Cortex of kidney (tissue), 1 donor: ENCODE data around the gene GRIK1.

Source experiments
- DNase-seq: peaks from one replicate; lab custom pipeline; 2025; lab: John Stamatoyannopoulos, UW

Gene GRIK1

DNA sequence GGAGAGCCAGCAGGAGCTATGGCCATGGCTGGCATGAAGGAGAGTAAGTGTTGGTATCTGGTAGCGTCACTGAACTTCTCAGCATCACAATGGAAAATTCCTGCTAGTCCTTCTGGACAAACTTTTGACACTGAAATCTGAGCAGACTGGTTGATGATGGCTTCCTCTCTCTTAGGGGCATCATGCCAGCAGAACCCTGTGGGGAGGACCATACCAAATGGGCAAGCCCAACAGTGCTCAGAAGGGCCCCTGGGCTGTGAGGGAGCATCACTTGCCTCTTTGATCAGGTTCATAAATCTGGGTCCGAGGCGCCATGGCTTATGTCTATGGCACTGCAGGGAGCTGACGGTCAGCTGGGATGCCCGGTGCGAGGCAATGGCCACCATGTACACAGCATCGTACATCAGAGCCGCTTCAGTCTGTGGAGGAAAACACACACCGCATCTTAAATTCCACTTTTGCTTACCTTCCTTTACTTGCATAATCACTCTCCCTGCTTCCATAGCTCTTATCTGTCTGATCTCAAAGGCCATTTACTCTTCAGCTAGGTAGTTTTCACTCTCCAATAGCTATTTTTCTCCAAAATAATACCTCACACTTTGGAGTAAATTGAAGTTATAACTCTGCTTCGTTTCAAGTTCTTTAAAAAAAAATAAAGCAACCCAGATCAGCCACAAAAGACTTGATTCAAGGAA lies 297.1 kb downstream of the GRIK1 start:
- no peak for DNase-seq

DNA sequence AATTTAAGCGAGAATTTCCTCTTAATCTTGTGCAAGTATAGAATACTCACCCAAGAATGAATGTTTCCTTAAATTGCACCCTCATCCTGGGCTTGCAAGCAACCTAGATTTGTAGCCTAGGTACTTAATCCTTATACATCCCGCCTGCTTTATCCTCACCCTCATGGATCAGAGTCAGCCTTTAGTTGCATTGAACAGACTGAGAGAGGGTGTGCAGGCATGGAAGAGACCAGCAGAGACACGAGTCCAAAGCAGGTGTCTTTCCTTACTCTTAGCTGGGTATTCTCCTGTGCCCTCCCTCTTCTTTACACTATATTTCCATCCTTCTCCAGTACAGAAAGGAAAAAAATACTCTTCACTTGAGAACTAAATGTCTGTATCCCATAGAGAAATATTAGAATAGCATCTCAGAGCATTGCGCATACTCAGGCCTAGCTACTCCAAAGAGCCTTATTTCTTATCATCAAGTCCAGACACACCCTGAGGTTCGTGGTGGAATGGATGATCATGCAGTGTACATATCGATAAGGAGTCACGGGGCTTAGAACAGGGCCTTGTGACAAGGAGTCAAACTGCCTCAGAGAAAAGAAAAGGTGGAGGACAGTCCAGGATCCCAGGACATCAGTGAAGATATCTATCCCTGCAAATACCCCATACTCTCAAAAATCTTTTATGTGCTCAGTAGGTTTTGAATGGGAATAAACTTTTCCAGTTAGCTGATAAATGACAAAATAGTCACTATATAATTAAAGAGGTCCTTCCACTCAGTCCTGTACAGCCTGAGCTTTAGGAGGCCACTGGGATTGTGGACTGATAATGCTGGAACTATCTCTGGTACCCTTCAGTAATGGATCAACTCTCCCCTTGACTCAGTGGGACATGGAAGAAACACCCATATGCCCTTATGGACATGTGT lies 297.9 kb downstream of the GRIK1 start:
- no peak for DNase-seq

DNA sequence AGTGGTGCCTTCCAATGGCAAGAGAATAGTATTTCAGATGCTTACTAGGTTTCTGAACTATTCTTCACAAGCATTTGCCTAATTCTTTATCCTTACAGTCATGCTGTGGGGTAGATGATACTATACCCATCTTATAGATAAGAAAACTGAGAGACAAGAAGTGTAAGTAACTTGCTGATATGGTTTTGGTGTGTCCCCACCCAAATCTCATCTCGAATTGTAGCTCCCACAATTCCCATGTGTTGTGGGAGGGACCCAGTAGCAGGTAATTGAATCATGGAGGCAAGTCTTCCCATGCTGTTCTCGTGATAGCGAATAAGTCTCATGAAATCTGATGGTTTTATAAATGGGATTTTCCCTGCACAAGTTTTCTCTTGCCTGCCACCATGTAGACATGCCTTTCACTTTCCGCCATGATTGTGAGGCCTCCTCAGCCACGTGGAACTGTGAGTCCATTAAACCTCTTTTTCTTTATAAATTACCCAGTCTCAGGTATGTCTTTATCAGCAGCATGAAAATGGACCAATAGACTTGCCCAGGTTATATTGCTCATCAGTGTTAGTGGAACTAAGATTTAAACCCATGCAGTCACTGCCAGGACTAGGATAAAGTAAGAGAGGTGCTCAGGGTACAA lies 298.7 kb downstream of the GRIK1 start:
- DNase-seq, result no peak

DNA sequence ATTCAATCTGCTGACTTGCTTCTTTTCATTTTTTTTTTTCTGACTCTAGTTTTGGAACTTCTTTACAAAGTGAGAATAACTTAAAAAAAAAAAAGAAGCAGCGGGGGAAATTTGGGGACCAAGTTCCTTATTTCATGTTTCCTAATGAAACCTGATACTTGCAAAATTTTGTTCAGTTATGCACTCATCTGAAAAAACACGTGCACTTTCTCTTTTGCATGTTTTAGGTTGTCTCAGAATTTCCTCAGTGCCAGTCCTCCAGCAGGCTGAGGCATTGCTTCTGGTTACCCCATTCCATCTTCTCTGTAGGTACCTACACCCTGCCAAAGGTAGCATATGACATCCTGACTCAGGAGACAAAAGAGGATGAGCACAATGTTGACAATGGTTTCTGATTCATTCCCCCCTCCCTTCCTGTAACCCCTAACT lies 299.7 kb downstream of the GRIK1 start:
- no peak for DNase-seq

DNA sequence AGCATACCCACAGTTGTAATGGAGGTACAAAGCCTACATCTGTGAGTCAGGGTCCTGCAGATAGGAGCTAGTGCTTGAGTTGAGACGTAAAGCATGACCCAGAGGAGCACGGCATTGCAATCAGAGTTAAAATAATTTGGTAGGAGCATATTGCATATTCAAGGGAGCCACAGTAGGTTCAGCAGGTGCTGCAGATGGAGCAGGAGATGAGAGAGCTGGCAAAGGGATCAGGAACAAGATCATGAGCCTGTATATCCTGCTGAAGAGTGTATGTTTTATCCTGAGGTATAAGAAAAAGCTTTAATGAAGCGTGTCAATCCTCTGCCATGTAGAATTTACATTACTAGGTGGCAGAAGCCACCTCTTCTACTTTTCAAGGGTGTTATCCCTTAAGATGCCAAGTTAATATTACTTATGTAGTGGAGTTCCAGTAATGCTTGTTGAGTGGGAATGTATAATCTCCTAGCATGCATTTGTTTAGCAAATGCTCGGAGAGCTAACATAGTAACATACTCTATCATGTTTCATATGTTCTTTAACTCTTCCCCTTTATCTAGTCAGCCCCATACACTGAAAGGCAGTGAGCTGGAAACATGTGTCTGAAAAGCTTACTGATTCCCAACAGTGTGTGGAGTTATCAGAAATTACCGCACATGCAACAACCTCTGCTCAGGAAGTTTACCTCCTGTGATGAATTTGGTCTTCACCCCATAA lies 300.3 kb downstream of the GRIK1 start:
- DNase-seq, result no peak

DNA sequence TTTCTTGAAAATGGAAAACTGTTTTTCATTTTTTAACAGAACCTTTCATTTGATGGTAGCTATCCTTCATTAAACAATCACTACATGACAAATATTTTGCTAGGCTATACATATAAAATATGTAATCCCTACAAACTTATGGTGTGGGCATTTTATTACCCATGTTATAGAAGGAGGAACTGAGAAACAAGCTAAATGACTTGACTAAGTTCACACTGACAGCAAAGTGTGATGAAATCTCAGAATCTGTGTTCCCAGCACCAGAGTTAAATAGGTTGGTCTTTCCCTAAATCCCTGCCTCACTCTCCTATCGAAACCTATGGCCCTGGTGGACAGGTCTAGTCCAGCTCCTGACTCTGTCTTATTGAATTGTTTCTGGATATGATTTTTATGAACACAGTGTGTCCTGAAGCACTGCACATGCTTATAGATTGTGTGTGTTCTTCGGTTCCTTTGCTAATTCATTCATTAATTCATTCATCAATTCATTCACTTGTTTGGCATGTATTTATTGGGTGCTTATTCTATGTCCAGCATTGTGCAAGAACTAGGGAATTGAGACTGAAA lies 301.0 kb downstream of the GRIK1 start:
- no peak for DNase-seq

DNA sequence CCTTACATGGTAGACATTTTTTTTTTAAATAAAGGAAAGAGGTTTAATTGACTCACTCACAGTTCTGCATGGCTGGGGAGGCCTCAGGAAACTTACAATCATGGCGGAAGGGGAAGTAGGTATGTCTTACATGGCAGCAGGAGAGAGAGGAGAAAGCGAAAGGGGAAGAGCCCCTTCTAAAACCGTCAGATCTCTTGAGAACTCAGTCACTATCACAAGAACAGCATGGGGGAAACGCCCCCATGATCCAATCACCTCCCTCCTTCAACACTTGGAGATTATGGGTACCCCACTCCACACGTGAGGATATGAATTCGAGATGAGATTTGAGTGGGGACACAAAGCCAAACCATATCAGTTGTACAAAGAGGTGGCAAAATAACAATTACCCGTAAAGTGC lies 301.7 kb downstream of the GRIK1 start:
- no peak for DNase-seq

DNA sequence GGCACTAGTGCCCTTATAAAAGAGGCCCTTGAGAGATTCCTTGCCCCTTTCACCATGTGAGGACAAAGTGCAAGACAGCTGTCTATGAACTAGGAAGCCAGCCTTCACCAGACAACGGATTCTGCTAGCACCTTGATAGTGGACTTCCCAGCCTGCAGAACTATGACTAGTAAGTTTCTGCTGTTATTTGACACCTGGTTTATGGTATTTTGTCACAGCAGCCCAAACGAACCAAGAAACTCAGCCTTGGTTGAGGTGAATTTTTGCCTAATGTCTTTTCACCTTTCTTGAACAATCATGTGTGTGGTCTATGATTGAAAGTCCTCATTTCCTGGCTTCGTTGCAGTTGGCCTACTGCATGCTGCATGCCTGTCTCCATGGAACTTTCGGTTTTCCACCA lies 302.2 kb downstream of the GRIK1 start:
- no peak for DNase-seq

DNA sequence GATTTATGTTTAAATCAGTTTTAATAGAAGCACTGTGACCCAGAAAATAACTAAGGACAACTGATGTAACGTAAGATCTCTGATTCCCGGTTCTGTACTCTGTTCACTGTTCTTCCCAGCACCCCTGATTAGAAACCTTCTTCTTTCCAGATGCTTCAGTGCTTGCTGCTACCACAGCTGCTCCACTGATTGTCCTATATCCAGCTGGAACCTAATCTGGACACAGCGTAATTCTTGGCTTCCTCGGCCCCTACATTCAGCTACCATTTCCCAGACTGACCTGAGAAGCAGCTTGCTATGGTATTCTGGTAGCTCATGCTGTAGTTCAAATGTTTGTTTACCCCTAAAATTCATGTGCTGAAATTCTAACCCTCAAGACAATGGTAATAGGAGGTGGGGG lies 302.7 kb downstream of the GRIK1 start:
- DNase-seq, result no peak

DNA sequence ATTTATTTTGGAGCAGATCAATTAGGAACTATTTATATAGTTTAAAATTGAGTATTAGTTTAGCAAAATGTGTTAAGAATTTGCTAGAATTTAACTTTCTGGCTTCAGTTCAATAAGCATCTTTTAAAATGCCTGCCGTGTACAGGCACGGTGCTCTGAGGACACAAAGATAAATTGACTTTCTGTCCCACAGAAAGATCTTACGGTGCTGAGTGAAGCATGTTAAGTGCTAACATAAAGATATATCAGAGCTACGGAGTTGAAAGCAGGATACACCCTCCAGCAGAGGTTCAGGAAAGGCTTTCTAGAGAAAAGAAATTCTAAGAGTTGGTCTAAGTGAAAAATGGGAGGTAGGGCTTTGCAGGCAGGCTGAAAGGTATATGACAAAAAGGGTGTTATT lies 305.4 kb downstream of the GRIK1 start:
- no peak for DNase-seq

DNA sequence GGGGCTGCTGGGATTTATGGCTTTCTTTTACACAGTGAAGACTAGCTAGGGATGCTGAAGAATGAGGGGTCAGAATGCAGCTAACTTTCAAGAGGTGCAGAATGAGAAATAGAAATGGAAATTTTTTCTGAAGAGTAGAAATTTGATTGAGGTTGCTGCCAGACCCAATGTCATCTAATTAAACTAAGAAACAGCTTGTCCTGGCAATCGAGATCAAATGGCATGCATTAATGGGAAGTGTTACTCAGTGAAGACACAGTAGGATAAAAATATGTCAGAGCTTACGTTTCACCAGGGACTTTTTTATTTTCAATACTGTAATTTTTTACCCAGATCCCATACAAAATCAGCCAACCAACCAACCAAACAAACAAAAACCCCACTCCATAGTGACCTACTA lies 306.0 kb downstream of the GRIK1 start:
- no peak for DNase-seq

DNA sequence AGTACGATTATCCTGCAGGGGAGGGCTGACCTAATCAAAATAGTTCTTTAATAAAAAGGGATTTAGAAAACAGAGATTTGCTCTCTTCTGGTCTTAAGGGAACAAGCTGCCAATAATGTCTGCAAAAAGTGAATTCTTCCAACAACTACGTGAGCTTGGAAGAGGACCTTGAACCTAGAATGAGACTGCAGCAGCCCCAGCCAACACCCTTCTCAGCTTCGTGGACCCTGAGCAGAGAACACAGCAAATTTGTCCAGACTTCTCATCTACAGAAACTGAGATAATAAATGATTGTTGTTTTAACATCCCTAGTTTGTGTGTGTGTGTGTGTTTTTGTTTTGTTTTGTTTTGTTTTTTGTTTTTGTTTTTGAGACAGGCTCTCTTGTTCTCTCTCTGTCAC lies 309.4 kb downstream of the GRIK1 start:
- no peak for DNase-seq

DNA sequence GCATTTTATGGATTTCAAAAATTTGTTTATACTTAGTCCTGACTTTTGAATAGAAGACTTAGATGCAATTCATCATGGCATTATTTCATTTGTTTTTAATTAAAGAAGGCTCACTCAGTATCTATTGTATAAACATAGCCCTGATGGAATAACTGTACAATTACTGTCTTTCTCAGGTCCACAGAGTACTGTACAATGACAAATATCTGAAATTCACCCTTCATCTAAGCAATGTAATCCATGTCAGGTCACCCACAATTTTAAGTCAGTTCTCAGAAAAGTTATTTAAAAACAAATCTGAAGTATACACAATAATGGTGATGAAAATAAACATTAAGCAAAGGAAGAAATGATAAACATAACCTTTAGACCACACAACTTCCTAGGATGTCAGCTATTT lies 311.9 kb downstream of the GRIK1 start:
- no peak for DNase-seq

DNA sequence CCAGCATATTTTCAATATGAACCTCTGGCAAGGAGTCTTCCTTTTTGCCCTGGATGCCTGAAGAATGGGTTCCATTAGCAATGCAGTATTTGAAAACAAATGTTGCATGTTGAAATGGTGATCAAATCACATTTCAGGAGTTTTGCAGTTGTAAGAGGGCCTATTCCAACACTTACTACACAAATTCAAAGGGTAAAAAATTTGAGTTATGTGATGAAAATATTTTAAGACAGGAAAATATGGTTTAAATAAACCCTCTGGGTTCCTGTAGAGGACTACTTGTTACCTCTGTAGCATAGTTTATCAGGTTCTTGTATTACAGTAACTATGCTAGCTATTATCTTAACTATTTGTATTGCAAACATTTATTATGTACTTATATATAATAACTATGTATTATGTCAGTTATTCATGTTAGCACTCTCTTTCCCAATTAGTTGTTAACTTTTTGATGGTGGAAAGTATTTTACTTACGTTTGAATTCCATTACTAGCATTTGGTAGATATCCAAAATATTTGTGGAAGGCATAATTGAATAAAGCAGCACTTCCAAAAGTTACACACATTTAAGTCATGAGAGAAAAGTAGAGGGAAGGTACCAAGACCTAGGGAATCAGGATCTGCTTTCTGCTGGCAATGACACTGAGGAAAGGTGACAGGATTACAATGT lies 312.9 kb downstream of the GRIK1 start:
- no peak for DNase-seq

DNA sequence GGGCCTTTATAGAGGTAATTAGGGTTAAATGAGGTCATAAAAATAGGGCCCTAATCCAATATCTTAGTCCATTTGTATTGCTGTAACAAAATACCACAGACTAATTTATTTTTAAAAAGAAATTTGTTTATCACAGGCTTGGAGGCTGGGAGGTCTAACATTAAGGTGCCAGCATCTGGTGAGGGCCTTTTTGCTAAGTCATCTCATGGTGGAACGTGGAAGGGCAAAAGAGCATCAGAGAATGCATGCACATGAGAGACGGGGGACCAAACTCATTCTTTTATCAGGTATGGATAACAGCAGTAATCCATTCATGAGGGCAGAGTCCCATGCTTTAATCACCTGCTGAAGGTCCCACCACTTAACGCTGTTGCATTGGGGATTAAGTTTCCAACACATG lies 313.8 kb downstream of the GRIK1 start:
- no peak for DNase-seq

DNA sequence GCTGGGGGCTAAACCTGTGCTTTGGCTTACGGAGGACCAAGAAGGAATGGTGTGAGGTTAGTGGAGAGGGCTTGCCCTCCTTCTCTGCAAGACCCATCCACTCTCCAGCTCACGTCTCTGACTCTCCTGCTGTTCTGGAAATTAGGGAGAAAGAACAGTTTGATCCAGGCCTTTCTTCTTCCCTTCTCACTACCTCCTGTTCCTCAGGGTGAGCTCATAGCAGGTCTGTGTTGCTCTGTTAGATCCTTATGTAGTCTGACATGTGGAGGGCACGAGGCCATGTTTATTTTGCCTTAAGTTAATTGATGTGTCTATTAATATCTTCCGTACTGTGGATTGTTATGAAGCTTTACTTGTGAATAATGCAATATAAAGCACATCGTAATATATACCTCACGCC lies 315.0 kb downstream of the GRIK1 start:
- no peak for DNase-seq

DNA sequence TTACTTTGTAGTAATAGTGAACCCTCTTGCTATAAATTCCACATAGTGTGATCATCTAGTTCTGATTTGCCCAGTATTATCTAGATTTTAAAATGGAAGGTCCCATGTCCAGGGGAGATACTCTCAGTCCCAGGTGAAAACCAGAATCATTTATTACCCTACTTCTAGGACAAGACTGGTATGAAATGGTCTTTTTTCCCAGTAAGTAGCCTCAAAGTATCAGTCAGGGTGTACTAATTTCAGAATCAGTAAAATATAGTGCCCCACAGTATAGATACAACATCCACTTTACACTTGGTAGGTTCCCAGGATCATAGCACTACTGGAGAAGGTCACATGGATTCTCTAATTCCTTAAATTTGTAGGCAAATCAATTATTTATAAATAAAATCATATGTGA lies 318.3 kb downstream of the GRIK1 start:
- no peak for DNase-seq

DNA sequence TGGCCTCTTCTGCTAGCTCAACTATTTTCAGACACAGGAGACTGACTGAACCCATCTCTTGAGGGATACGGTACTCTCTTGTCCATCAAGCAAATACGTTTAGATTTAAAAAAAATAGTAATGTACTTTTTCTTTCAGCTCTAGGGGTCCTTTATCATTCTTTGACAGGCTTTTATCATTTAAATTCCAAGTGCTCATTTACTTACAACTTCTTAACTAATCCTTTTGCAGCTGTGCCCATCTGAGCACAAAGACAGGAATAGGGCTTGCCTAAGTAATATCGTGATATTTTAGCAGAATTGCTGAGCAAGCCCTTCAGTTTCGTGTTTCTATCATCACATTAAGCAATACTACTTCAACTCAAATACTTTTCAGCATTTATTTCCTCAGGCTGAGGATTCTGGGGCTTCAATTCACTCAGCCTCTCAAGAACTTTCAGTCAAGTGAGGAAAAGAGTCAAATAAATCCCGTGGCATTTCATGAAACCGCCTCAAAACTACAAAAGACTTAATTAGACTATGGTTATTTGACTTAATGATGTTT lies 323.5 kb downstream of the GRIK1 start:
- DNase-seq, result no peak

DNA sequence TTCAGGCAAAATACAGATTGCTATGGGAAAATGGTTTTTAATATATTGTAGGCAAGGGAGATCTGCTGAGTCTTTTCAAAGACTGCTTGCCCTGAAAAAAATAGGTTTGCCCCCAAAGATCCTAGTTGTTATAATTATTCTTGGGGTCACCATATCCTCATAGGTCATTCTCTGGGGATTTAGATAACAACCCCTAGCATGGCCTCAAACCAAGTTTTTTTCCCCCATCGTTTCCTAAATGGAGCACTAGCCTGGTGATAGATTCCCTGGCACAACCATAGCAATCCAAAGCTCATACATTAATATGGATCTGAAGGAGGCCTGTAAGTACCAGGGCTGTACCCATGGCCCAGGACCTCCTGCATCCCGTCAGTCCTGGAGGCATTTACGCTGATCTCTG lies 325.9 kb downstream of the GRIK1 start:
- DNase-seq, result no peak

DNA sequence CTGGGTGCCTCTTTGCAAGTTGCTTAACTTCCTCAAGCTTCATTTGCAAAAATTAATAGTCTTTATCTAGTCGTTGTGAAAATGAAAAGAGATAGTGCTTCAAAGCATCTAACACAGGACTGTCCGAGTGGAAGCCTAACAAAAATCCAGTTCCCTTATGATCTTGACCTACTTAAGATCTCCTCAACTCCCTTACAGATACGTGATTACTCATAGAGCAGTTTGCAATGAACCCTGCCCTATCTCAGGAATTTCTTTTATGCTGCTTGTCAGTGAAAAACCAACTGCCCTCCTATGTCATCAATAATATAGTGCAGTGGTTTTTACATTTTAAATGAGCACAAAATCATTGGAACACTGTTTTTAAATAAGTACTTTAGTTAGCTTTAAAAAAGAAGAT lies 326.8 kb downstream of the GRIK1 start:
- no peak for DNase-seq

DNA sequence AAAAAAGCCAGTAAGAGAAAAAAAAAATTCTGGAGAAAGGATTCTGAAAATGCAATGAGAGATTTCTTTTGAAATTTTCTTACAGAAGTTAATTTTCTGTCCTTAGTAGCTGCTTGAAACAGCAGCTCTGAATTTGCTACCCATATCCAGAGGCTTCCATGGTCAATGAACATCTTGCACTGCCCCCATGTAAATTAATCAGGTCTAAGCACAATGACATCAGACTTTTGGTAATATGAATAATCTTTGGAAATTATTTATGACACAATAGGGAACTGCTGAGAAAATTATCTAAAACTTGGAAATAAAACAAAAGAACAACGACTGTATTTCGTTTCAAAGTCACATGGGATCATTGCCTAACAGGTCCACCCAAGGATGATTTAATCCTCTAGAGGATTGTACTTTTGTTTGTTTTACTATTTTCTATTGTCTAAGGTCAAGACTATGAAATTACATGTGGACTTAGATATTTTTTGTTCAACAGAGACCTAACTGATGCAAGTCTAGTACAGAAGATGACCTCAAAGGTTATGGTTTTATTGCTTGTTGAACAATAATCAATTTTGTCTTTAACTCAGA lies 328.9 kb downstream of the GRIK1 start:
- DNase-seq, result no peak
